ENCODE results near the gene PCDHGA8.
"Not testable (repeated sequence)": the region's sequence is repeated elsewhere in the genome, so short reads cannot be mapped to it uniquely, and the experiment has no call there.

The PCDHGA8 gene

DNA sequence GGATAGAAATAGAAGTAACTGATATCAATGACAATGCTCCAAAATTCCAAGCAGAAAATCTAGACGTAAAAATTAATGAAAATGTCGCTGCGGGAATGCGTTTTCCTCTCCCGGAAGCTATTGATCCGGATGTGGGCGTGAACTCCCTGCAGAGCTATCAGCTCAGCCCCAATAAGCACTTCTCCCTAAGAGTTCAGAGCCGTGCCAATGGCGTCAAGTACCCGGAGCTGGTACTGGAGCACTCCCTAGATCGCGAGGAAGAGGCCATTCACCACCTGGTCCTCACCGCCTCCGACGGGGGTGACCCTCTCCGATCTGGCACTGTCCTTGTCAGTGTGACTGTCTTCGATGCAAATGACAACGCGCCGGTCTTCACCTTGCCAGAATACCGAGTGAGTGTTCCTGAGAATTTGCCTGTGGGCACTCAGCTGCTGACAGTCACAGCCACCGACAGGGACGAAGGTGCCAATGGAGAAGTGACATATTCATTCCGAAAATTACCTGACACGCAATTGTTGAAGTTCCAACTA, 21.2 kb downstream of the PCDHGA8 start:
- no peak for TF ChIP-seq EZH2phosphoT487 (IDR thresholded peaks at IDR 0.05; ENCODE audit: borderline replicate concordance, low read length)
- TF ChIP-seq, protein P1, sequence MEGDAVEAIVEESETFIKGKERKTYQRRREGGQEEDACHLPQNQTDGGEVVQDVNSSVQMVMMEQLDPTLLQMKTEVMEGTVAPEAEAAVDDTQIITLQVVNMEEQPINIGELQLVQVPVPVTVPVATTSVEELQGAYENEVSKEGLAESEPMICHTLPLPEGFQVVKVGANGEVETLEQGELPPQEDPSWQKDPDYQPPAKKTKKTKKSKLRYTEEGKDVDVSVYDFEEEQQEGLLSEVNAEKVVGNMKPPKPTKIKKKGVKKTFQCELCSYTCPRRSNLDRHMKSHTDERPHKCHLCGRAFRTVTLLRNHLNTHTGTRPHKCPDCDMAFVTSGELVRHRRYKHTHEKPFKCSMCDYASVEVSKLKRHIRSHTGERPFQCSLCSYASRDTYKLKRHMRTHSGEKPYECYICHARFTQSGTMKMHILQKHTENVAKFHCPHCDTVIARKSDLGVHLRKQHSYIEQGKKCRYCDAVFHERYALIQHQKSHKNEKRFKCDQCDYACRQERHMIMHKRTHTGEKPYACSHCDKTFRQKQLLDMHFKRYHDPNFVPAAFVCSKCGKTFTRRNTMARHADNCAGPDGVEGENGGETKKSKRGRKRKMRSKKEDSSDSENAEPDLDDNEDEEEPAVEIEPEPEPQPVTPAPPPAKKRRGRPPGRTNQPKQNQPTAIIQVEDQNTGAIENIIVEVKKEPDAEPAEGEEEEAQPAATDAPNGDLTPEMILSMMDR (IDR thresholded peaks at IDR 0.05; ENCODE audit: low read depth, low read length, poor library complexity, severe bottlenecking): no peak
- Histone ChIP-seq H3K27me3 (ENCODE audit: control insufficient read depth, low read length) (no peaks in the 10 kb centered on the region), H3K9me3 (ENCODE audit: control insufficient read depth, insufficient read depth, low read length) (peaks cover 24% of the 10 kb centered on the region; the same call in 1 of the 2 replicates), H3K79me2 (ENCODE audit: control insufficient read depth, low read length) (no peaks in the 10 kb centered on the region), H3K9me2 (replicated peaks; ENCODE audit: control insufficient read depth, low read length) (no peaks in the 10 kb centered on the region), H3F3A (ENCODE audit: control insufficient read depth, insufficient read depth) (no peaks in the 10 kb centered on the region), H3K4me3 (ENCODE audit: low read length) (no peak overlapping the region), H3K27ac (ENCODE audit: low read depth, low read length) (no peak overlapping the region), H3K36me3 (ENCODE audit: control insufficient read depth, low read length) (peaks cover 19% of the 10 kb centered on the region), H3K4me1 (ENCODE audit: control insufficient read depth, low read length) (no peaks in the 10 kb centered on the region), H3K4me2 (ENCODE audit: low read length) (no peak overlapping the region), H4K20me1 (ENCODE audit: control insufficient read depth, insufficient read depth, low read depth, low read length) (no peaks in the 10 kb centered on the region)

DNA sequence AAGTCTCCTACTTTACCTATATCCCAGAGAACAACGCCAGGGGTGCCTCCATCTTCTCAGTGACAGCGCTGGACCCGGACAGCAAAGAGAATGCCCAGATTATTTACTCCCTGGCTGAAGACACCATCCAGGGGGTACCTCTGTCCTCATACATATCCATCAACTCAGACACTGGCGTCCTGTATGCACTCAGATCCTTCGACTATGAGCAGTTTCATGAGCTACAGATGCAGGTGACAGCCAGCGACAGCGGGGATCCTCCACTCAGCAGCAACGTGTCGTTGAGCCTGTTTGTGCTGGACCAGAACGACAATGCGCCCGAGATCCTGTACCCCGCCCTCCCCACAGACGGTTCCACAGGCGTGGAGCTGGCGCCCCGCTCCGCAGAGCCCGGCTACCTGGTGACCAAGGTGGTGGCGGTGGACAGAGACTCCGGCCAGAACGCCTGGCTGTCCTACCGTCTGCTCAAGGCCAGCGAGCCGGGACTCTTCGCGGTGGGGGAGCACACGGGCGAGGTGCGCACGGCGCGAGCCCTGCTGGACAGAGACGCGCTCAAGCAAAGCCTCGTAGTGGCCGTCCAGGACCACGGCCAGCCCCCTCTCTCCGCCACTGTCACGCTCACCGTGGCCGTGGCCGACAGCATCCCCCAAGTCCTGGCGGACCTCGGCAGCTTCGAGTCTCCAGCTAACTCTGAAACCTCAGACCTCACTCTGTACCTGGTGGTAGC, 22.3 kb downstream of the PCDHGA8 start:
- peaks cover 19% of the 10 kb centered on the region for H3K36me3 ChIP-seq (ENCODE audit: control insufficient read depth, low read length)
- H3K4me3 ChIP-seq (ENCODE audit: low read length): not testable (repeated sequence)

DNA sequence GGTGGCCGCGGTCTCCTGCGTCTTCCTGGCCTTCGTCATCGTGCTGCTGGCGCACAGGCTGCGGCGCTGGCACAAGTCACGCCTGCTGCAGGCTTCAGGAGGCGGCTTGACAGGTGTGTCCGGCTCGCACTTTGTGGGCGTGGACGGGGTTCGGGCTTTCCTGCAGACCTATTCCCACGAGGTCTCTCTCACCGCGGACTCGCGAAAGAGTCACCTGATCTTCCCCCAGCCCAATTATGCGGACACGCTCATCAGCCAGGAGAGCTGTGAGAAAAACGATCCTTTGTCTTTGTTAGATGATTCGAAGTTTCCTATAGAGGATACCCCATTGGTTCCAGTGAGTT, 22.8 kb downstream of the PCDHGA8 start:
- H3K36me3 ChIP-seq (ENCODE audit: control insufficient read depth, low read length): peaks cover 19% of the 10 kb centered on the region
- not testable (repeated sequence) for H3K27ac ChIP-seq (ENCODE audit: low read depth, low read length); H3K9me2 ChIP-seq (replicated peaks; ENCODE audit: control insufficient read depth, low read length); H3K4me2 ChIP-seq (ENCODE audit: low read length); H3K79me2 ChIP-seq (ENCODE audit: control insufficient read depth, low read length); H4K20me1 ChIP-seq (ENCODE audit: control insufficient read depth, insufficient read depth, low read depth, low read length); H3K4me1 ChIP-seq (ENCODE audit: control insufficient read depth, low read length); H3K4me3 ChIP-seq (ENCODE audit: low read length); H3K27me3 ChIP-seq (ENCODE audit: control insufficient read depth, low read length); H3F3A ChIP-seq (ENCODE audit: control insufficient read depth, insufficient read depth)
- peaks cover 30% of the 10 kb centered on the region; the same call in 1 of the 2 replicates for H3K9me3 ChIP-seq (ENCODE audit: control insufficient read depth, insufficient read depth, low read length)

More for the DNA sequence above, 22.3 kb downstream of the PCDHGA8 start:
- H3K4me1 ChIP-seq (ENCODE audit: control insufficient read depth, low read length); H3K27me3 ChIP-seq (ENCODE audit: control insufficient read depth, low read length); H3K9me2 ChIP-seq (replicated peaks; ENCODE audit: control insufficient read depth, low read length); H3K79me2 ChIP-seq (ENCODE audit: control insufficient read depth, low read length); H3K4me2 ChIP-seq (ENCODE audit: low read length); H3F3A ChIP-seq (ENCODE audit: control insufficient read depth, insufficient read depth); H3K27ac ChIP-seq (ENCODE audit: low read depth, low read length); H4K20me1 ChIP-seq (ENCODE audit: control insufficient read depth, insufficient read depth, low read depth, low read length): not testable (repeated sequence)
- peaks cover 27% of the 10 kb centered on the region; the same call in 1 of the 2 replicates for H3K9me3 ChIP-seq (ENCODE audit: control insufficient read depth, insufficient read depth, low read length)

DNA sequence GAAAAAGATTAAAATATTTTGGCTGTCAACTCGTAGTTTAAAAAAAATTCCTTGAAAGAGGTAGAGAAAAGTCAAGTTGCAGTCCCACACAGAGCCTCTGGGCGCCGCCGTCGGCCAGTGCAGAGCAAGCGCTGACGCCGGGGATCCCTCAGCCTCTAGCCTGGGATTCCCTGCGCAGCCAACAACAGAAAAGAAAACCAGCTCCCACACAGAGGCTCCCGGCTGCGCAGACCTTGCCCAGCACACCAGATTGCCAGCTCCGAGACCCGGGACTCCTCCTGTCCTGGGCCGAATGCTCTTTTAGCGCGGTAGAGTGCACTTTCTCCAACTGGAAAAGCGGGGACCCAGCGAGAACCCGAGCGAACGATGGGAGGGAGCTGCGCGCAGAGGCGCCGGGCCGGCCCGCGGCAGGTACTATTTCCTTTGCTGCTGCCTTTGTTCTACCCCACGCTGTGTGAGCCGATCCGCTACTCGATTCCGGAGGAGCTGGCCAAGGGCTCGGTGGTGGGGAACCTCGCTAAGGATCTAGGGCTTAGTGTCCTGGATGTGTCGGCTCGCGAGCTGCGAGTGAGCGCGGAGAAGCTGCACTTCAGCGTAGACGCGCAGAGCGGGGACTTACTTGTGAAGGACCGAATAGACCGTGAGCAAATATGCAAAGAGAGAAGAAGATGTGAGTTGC, 25.2 kb downstream of the PCDHGA8 start, which contains the start of gene PCDHGB7:
TSS of gene PCDHGB7 (plus strand) at position 184 of the 679 bp plus-strand sequence. CDS start at position 367, 183 bp downstream.
- not testable (repeated sequence) for H3K4me3 ChIP-seq (ENCODE audit: low read length); H3F3A ChIP-seq (ENCODE audit: control insufficient read depth, insufficient read depth); H3K79me2 ChIP-seq (ENCODE audit: control insufficient read depth, low read length); H3K27me3 ChIP-seq (ENCODE audit: control insufficient read depth, low read length); H3K27ac ChIP-seq (ENCODE audit: low read depth, low read length); H4K20me1 ChIP-seq (ENCODE audit: control insufficient read depth, insufficient read depth, low read depth, low read length); H3K9me2 ChIP-seq (replicated peaks; ENCODE audit: control insufficient read depth, low read length); H3K4me1 ChIP-seq (ENCODE audit: control insufficient read depth, low read length); H3K4me2 ChIP-seq (ENCODE audit: low read length)
- H3K36me3 ChIP-seq (ENCODE audit: control insufficient read depth, low read length): peaks cover 19% of the 10 kb centered on the region
- H3K9me3 ChIP-seq (ENCODE audit: control insufficient read depth, insufficient read depth, low read length): peaks cover 45% of the 10 kb centered on the region; the same call in 1 of the 2 replicates

Measured in DOHH2 (cell line).